HepG2 (cell line): ENCODE results near the gene TTN. TPM values are rescaled to one million over a fixed set of nuclear protein-coding genes. Genes with fewer than 3 reads are reported as not detected.

Experiments used
- ARID5B ChIP-seq: IDR thresholded peaks from 2 replicates; pipeline ENCODE4 v1.4.0; 2020; ENCODE audit warnings: mild to moderate bottlenecking, missing genetic modification reagents
- FOXO1 ChIP-seq: sonication (generic); formaldehyde crosslinking; IDR thresholded peaks from 2 replicates; pipeline ENCODE4 v1.4.0; 2020; ENCODE audit warnings: missing genetic modification reagents
- MXD4 ChIP-seq: IDR thresholded peaks from 2 replicates; pipeline ENCODE4 v1.6.1; 2016; ENCODE audit warnings: mild to moderate bottlenecking, missing biosample characterization, missing genetic modification reagents
- NFATC3 ChIP-seq: sonication (generic); formaldehyde crosslinking; IDR thresholded peaks from 2 replicates; pipeline ENCODE4 v1.5.1; 2020; ENCODE audit warnings: mild to moderate bottlenecking, missing genetic modification reagents
- NFE2L1 ChIP-seq: sonication (generic); formaldehyde crosslinking; IDR thresholded peaks from 2 replicates; pipeline ENCODE4 v1.4.0; 2020; ENCODE audit warnings: missing genetic modification reagents, mild to moderate bottlenecking, borderline replicate concordance
- NR2F1 ChIP-seq, 2 experiments: fragments of 450-650 bp in 1 of 2; formaldehyde crosslinking in 1 of 2; IDR thresholded peaks; 2 replicates each; pipeline versions ENCODE4 v1.5.0 to v1.6.1; 2016 to 2020; ENCODE audit warnings: mild to moderate bottlenecking in 1 of 2, missing compliant biosample characterization in 1 of 2, missing genetic modification reagents in 1 of 2, moderate library complexity in 1 of 2
- SOX6 ChIP-seq, 2 experiments: fragments of 450-650 bp in 1 of 2; sonication (generic) in 1 of 2; formaldehyde crosslinking in 1 of 2; IDR thresholded peaks; 2 replicates each; pipeline versions ENCODE4 v1.4.0 to v1.6.1; 2017 to 2020; ENCODE audit warnings: antibody characterized with exemption in 1 of 2, mild to moderate bottlenecking in 1 of 2, missing genetic modification reagents in 1 of 2
- ZBTB2 ChIP-seq: sonication (generic); formaldehyde crosslinking; IDR thresholded peaks from 2 replicates; pipeline ENCODE4 v1.8.0; 2022; ENCODE audit warnings: low read depth, missing genetic modification reagents
- ZNF205 ChIP-seq: IDR thresholded peaks from 2 replicates; pipeline ENCODE4 v1.6.1; 2018; ENCODE audit warnings: missing biosample characterization, missing genetic modification reagents
- ZNF326 ChIP-seq: sonication (generic); formaldehyde crosslinking; IDR thresholded peaks from 2 replicates; pipeline ENCODE4 v1.4.0; 2020; ENCODE audit warnings: missing genetic modification reagents, borderline replicate concordance
- ZNF766 ChIP-seq: sonication (generic); formaldehyde crosslinking; IDR thresholded peaks from 2 replicates; pipeline ENCODE4 v1.5.0; 2020; ENCODE audit warnings: missing genetic modification reagents, borderline replicate concordance
- polyA plus RNA-seq, 8 experiments: library from polyadenylated mRNA; depleted of rRNA in 3 of 8; stranded (reverse) in 7 of 8; unstranded in 1 of 8; fragments of >200 nt; fragmentation: Illumina TruSeq in 4 of 8; extraction: Trizol in 4 of 8; gene quantifications; 2 replicates each; pipeline versions ENCODE4 v1.2.1 to v1.2.3, GENCODE V29; 2011 to 2016; ENCODE audit warnings: low read depth in 4 of 8, missing spikeins in 1 of 8, mixed read lengths in 1 of 8; ENCODE audit not compliant: insufficient read depth in 1 of 8
- total RNA-seq, 5 experiments: library from RNA; depleted of rRNA; stranded (reverse); fragments of >200 nt; fragmentation: Illumina TruSeq; extraction: Trizol; gene quantifications; 2 replicates each; pipeline ENCODE4 v1.2.3, GENCODE V29; 2016; ENCODE audit warnings: low read depth in 1 of 5
- TF ChIP-seq, protein P1 (sequence below): sonication (generic); formaldehyde crosslinking; IDR thresholded peaks from 2 replicates; pipeline ENCODE4 v1.9.0; 2022; ENCODE audit warnings: low read depth, missing genetic modification reagents
- TF ChIP-seq, protein P2 (sequence below): IDR thresholded peaks from 2 replicates; pipeline ENCODE4 v1.6.1; 2016; ENCODE audit warnings: missing compliant biosample characterization, missing genetic modification reagents, borderline replicate concordance

TTN gene
- total and polyA plus RNA-seq, 2 of the 13 experiments (the other 11 are each of a cell fraction or from before 2014, with no cell fraction given), result under 0.01 TPM

GRCh38 chr2:178478439-178479274 is 328.6 kb downstream of the TTN start, which contains the start of gene FKBP7 (continued):
- peak; percentile 75 for TF ChIP-seq ARID5B (CRISPR knock-in tag)
- TF ChIP-seq NR2F1 (CRISPR knock-in tag; IDR thresholded peaks at IDR 0.05), result no peak
- TF ChIP-seq, protein P1, sequence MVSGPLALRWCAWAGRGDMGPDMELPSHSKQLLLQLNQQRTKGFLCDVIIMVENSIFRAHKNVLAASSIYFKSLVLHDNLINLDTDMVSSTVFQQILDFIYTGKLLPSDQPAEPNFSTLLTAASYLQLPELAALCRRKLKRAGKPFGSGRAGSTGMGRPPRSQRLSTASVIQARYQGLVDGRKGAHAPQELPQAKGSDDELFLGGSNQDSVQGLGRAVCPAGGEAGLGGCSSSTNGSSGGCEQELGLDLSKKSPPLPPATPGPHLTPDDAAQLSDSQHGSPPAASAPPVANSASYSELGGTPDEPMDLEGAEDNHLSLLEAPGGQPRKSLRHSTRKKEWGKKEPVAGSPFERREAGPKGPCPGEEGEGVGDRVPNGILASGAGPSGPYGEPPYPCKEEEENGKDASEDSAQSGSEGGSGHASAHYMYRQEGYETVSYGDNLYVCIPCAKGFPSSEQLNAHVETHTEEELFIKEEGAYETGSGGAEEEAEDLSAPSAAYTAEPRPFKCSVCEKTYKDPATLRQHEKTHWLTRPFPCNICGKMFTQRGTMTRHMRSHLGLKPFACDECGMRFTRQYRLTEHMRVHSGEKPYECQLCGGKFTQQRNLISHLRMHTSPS (CRISPR knock-in tag), result peak; percentile 70; the same call in 1 of the 2 replicates
- TF ChIP-seq, protein P2, sequence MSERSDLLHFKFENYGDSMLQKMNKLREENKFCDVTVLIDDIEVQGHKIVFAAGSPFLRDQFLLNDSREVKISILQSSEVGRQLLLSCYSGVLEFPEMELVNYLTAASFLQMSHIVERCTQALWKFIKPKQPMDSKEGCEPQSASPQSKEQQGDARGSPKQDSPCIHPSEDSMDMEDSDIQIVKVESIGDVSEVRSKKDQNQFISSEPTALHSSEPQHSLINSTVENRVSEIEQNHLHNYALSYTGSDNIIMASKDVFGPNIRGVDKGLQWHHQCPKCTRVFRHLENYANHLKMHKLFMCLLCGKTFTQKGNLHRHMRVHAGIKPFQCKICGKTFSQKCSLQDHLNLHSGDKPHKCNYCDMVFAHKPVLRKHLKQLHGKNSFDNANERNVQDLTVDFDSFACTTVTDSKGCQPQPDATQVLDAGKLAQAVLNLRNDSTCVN (CRISPR knock-in tag), result peak; percentile 73; the same call in 1 of the 2 replicates
- no peak for TF ChIP-seq ZNF326
- TF ChIP-seq ZNF205 (CRISPR knock-in tag), result 0 out of 2 replicates have a peak, but pooled peaks have one; percentile 16
- TF ChIP-seq NFATC3 (CRISPR knock-in tag), result 0 out of 2 replicates have a peak, but pooled peaks have one; percentile 14
- no peak for TF ChIP-seq NFE2L1 (CRISPR knock-in tag)
- TF ChIP-seq SOX6 (IDR thresholded peaks at IDR 0.05), result no peak
- TF ChIP-seq SOX6 (CRISPR knock-in tag; IDR thresholded peaks at IDR 0.05), result peak; percentile 68
- 0 out of 2 replicates have a peak, but pooled peaks have one; percentile 19 for TF ChIP-seq FOXO1 (CRISPR knock-in tag)
- TF ChIP-seq ZNF766, result peak; percentile 79; the same call in 1 of the 2 replicates
- peak; percentile 72; the same call in 1 of the 2 replicates for TF ChIP-seq MXD4
- no peak for TF ChIP-seq ZBTB2
